Melanocyte of skin (primary cell): ENCODE results near the gene MB21D2. TPM values are rescaled to one million over a fixed set of nuclear protein-coding genes. Genes with fewer than 3 reads are reported as not detected.

Experiments used
- total RNA-seq, 2 donors: library from RNA; depleted of rRNA; stranded (reverse); fragments of >200 nt; gene quantifications; 2 replicates each; pipeline ENCODE4 v1.2.3, GENCODE V29; 2012

Gene MB21D2
- 1 to 10 TPM; 1.4 to 2.7 TPM for total RNA-seq

GRCh38 chr3:192917404-192918274, at the start of gene MB21D2:
Gene MB21D2, minus strand, starts transcription at chr3:192917856. Its CDS starts 16 bp downstream, at chr3:192917840.

Other genes with a start within 250 kb of the MB21D2 start
- gene FGF12, start 190.3 kb downstream of the MB21D2 start, total RNA-seq = under 1 TPM in 1 of 2 donors, not detected in 1; 0.69 TPM